KMS-11 (cell line): Measurements from ENCODE around the gene CYP2U1.

ENCODE experiments used
- H2AFZ ChIP-seq: fragments of 200-600 bp; sonication (generic); 2 replicates; pipeline ENCODE4 v1.6.1; 2016; ENCODE audit warnings: antibody characterized with exemption, mixed run types, low read depth
- H3K27ac ChIP-seq: fragments of 200-600 bp; sonication (generic); 2 replicates; pipeline ENCODE4 v1.6.1; 2016; ENCODE audit warnings: mild to moderate bottlenecking, mixed run types
- H3K27me3 ChIP-seq: fragments of 200-600 bp; sonication (generic); 2 replicates; pipeline ENCODE4 v1.6.1; 2017; ENCODE audit warnings: mild to moderate bottlenecking, low read depth, mixed run types, moderate library complexity; ENCODE audit not compliant: insufficient read depth
- H3K36me3 ChIP-seq: fragments of 200-600 bp; sonication (generic); 2 replicates; pipeline ENCODE4 v1.6.1; 2017; ENCODE audit warnings: mild to moderate bottlenecking, mixed run types; ENCODE audit not compliant: insufficient read depth
- H3K4me1 ChIP-seq: fragments of 200-600 bp; sonication (generic); 2 replicates; pipeline ENCODE4 v1.6.1; 2016; ENCODE audit warnings: mild to moderate bottlenecking, low read depth, mixed run types; ENCODE audit not compliant: poor library complexity, severe bottlenecking
- H3K4me2 ChIP-seq: fragments of 200-600 bp; sonication (generic); 2 replicates; pipeline ENCODE4 v1.7.0; 2016; ENCODE audit warnings: mild to moderate bottlenecking, mixed run types
- H3K4me3 ChIP-seq: fragments of 200-600 bp; sonication (generic); IDR thresholded peaks from 2 replicates; pipeline ENCODE4 v1.6.1; 2017; ENCODE audit warnings: low read depth, low read length, mixed read lengths; ENCODE audit not compliant: insufficient read depth
- H3K79me2 ChIP-seq: fragments of 200-600 bp; sonication (generic); 2 replicates; pipeline ENCODE4 v1.6.1; 2016; ENCODE audit warnings: low read depth, mixed run types; ENCODE audit not compliant: insufficient read depth
- H3K9ac ChIP-seq: fragments of 200-600 bp; sonication (generic); 2 replicates; pipeline ENCODE4 v1.6.1; 2016; ENCODE audit warnings: mild to moderate bottlenecking, mixed run types
- H4K20me1 ChIP-seq: fragments of 200-600 bp; sonication (generic); 2 replicates; pipeline ENCODE4 v1.6.1; 2016; ENCODE audit warnings: mild to moderate bottlenecking, mixed run types; ENCODE audit not compliant: insufficient read depth
- CTCF ChIP-seq: fragments of 200-600 bp; sonication (generic); conservative IDR thresholded peaks from 2 replicates; pipeline ENCODE4 v1.6.1; 2017; ENCODE audit warnings: low read depth, mild to moderate bottlenecking, antibody characterized with exemption, low read length, moderate library complexity, mixed read lengths

Gene CYP2U1

DNA sequence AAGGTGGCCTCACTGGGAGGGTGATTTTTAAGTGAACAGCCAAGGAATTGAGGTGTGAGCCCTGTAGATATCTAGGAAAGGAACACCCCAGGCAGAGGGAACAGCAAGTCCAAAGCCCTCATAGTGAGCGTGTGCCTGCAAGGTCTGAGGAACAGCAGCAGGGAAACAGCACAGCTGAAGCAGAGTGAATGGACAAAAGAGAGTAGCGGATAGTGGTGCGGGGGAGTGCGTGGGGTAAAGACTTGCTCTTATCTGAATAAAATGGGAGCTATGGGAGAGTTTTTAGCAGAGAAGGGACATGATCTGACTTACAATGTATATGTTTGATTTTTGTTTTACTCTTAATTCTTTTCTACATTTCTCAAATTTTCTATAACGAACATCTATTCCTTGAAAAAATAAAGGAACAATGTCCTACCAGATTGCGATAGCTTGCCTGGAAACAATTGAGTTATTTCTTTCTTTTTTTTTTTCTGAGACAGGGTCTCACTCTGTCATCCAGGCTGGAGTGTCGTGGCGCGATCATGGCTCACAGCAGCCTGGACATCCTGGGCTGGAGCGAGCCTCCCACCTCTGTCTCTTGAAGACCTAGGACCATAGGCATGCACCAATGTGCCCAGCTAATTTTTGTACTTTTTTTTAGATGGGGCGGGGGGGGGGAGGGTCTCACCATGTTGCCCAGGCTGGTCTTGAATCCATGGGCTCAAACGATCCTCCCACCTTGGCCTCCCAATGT, 38.9 kb downstream of the CYP2U1 start:
- H2AFZ ChIP-seq, result no peak overlapping the region
- H4K20me1 ChIP-seq, result no peaks in the 10 kb centered on the region
- H3K4me1 ChIP-seq, result no peaks in the 10 kb centered on the region
- H3K27me3 ChIP-seq, result no peaks in the 10 kb centered on the region
- H3K27ac ChIP-seq, result no peak overlapping the region
- H3K9ac ChIP-seq, result no peak overlapping the region
- H3K4me2 ChIP-seq, result no peak overlapping the region
- H3K36me3 ChIP-seq, result no peaks in the 10 kb centered on the region
- no peak for TF ChIP-seq CTCF
- no peak overlapping the region for H3K4me3 ChIP-seq
- no peaks in the 10 kb centered on the region for H3K79me2 ChIP-seq

DNA sequence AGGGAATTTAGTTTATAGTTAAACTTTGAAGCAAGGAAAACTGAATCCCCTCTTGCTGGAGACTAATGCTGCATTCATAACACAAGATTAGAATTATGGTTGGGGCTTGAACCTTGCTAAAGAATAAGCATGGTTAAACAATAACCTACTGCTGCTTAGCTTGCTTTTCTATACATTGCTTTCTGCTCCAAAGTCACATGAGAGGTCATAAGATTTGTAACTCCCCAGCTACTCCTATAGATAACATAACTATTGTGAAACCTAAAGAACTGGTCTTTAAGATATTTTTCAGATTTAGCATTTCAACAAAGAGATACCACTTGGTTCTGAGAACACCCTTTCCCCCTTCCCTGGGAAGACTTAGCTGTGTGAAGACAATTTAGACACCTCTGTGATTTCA, 41.3 kb downstream of the CYP2U1 start:
- no peak overlapping the region for H3K9ac ChIP-seq
- no peaks in the 10 kb centered on the region for H3K36me3 ChIP-seq
- no peaks in the 10 kb centered on the region for H3K4me1 ChIP-seq
- TF ChIP-seq CTCF, result no peak
- H3K27me3 ChIP-seq, result no peaks in the 10 kb centered on the region
- H3K4me2 ChIP-seq, result no peak overlapping the region
- no peaks in the 10 kb centered on the region for H3K79me2 ChIP-seq
- no peaks in the 10 kb centered on the region for H4K20me1 ChIP-seq
- H3K4me3 ChIP-seq, result no peak overlapping the region
- H2AFZ ChIP-seq, result no peak overlapping the region
- no peak overlapping the region for H3K27ac ChIP-seq

- H3K36me3 ChIP-seq, result no peaks in the 10 kb centered on the region
- H4K20me1 ChIP-seq, result no peaks in the 10 kb centered on the region
- no peak overlapping the region for H3K4me2 ChIP-seq
- H3K27me3 ChIP-seq, result no peaks in the 10 kb centered on the region
- no peaks in the 10 kb centered on the region for H3K79me2 ChIP-seq
- H3K27ac ChIP-seq, result no peak overlapping the region
- H2AFZ ChIP-seq, result no peak overlapping the region
- TF ChIP-seq CTCF, result no peak
- H3K9ac ChIP-seq, result no peak overlapping the region
- no peaks in the 10 kb centered on the region for H3K4me1 ChIP-seq
- no peak overlapping the region for H3K4me3 ChIP-seq
These were observed 43.2 kb downstream of the CYP2U1 start for GRCh38 chr4:107974523-107974922.

DNA sequence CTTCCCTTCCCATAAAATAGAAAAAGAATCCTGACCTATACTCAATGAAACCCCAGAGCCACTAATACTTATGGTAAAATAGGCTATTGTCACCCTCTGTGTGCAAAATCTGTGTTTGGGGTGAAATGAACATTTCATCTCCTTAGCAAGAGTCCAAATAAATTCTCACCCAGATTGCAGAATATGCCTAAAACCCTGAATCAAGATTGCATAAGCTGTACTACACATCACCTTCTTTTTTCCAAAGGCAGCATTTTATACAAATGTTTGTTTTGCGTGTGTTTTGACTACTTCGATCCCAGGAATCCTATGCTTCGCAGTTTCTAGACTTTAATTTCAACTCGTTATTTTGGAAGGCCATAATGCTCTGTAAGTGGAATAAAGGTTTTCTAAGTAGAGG, 46.1 kb downstream of the CYP2U1 start:
- Histone ChIP-seq H3K27me3 (no peaks in the 10 kb centered on the region), H4K20me1 (no peaks in the 10 kb centered on the region), H3K36me3 (no peaks in the 10 kb centered on the region), H3K4me3 (no peak overlapping the region), H3K4me1 (no peaks in the 10 kb centered on the region), H3K4me2 (no peak overlapping the region), H3K79me2 (no peaks in the 10 kb centered on the region), H2AFZ (no peak overlapping the region), H3K9ac (no peak overlapping the region), H3K27ac (no peak overlapping the region)
- TF ChIP-seq CTCF, result no peak
